Gastroesophageal sphincter (tissue), 4 donors: Measurements from ENCODE around the gene ABCC5. TPM values are rescaled to one million over a fixed set of nuclear protein-coding genes. Genes with fewer than 3 reads are reported as not detected.

ENCODE experiments used
- ATAC-seq: fragments of 150-250 bp; one replicate; pipeline ENCODE4 v1.9.1; 2016; ENCODE audit warnings: mild to moderate bottlenecking, moderate library complexity
- H3K27ac ChIP-seq, 4 donors: fragments of 200-600 bp; sonication (generic) in 3 of 4; 1 replicate in 3 of 4; 2 replicates in 1 of 4; pipeline ENCODE4 v1.5.1; 2016 to 2019
- H3K27me3 ChIP-seq: fragments of 200-600 bp; sonication (generic); one replicate; pipeline ENCODE4 v1.5.1; 2019
- H3K36me3 ChIP-seq, 2 donors: fragments of 200-600 bp; sonication (generic); one replicate each; pipeline ENCODE4 v1.5.1; 2019; ENCODE audit warnings: control low read depth in 1 of 2
- H3K4me1 ChIP-seq, 3 donors: fragments of 200-600 bp; sonication (generic); 1 replicate in 2 of 3; 2 replicates in 1 of 3; pipeline ENCODE4 v1.5.1; 2016 to 2019; ENCODE audit warnings: control low read depth in 2 of 3
- H3K4me3 ChIP-seq, 2 donors: fragments of 200-600 bp; sonication (generic); one replicate each; pipeline ENCODE4 v1.5.1; 2019; ENCODE audit warnings: mild to moderate bottlenecking in 1 of 2, moderate library complexity in 1 of 2
- H3K9me3 ChIP-seq, 3 donors: fragments of 200-600 bp; sonication (generic); one replicate each; pipeline ENCODE4 v1.5.1; 2017 to 2019; ENCODE audit warnings: control low read depth in 2 of 3
- CTCF ChIP-seq, 4 experiments: fragments of 200-600 bp in 2 of 4; fragments of 450-650 bp in 2 of 4; sonication (generic) in 1 of 4; IDR thresholded peaks; one replicate each; pipeline ENCODE4 v1.5.1; 2017 to 2019; ENCODE audit warnings: antibody characterized with exemption in 4 of 4, mild to moderate bottlenecking in 2 of 4, moderate library complexity in 2 of 4
- EP300 ChIP-seq: sonication (generic); formaldehyde crosslinking; IDR thresholded peaks from one replicate; pipeline ENCODE4 v1.6.1; 2017; ENCODE audit warnings: antibody characterized with exemption, mild to moderate bottlenecking
- POLR2A ChIP-seq, 2 donors: fragments of 450-650 bp; IDR thresholded peaks; one replicate each; pipeline ENCODE4 v1.6.1; 2017; ENCODE audit warnings: antibody characterized with exemption in 2 of 2, mild to moderate bottlenecking in 2 of 2, moderate library complexity in 1 of 2
- POLR2AphosphoS5 ChIP-seq: sonication (generic); formaldehyde crosslinking; IDR thresholded peaks from one replicate; pipeline ENCODE4 v1.6.1; 2017; ENCODE audit warnings: antibody characterized with exemption
- WGBS, 2 donors: methylation state at CpG; one replicate each; pipeline ENCODE4 v1.1.5; 2018; ENCODE audit warnings: low coverage in 1 of 2; 5-methylcytosine and 5-hydroxymethylcytosine counted together
- total RNA-seq, 4 donors: library from RNA; depleted of rRNA; stranded (reverse); fragments of >200 nt; gene quantifications; one replicate each; pipeline ENCODE4 v1.1.0, GENCODE V29; 2016

ABCC5 gene
- total RNA-seq, 4 donors from 2014 or later = 16.2 to 25.1 (median 17.5) TPM

DNA sequence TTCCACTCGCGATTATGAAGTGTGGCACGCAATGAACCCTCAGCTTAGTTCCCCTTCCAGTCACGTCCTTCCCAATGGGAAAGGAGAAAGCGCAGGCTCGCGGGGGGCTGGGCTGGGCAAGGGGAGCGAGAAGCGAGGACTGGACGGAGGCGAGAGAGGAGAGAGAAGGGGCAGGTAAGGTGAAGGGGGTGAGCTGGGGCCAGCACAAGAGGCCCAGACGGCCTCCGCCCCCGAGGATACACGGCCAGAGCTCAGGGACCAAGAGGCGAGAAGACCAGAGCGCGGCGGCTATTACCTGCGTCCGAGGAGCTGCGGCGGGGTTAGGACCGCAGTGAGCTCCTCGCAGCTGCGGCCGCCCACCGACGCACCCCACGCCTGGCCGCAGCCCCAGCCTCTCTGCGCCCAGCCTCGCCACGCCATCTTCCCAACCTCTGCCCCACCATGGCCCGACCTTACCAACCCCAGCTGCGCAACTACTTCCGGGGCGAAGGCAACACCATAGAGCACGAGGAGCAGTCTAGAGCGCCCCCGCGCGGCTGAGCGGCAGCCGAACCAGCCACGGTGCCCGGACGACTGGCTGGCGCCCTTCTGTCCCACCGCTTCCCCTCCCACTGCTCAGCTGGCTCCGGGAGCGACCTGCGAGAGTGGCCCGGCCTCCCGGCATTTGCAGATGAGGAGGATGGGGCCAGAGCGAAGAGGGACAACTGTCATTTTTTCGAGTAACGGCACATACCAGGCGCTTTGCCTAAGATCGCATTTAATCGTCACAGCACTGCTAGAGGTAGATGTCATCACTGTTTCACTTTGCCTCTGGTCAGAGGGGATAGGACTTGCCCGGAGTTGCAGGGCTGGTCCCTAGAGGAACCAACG, 133.0 kb downstream of the ABCC5 start, which contains the start of gene PARL:
Gene PARL (minus strand): TSS at position 454 of the 870 bp plus-strand sequence. CDS start 34 bp downstream, at position 420.
- Histone ChIP-seq H3K4me3 (peak within 1 kb of the TSS; percentile 87 to 96), H3K4me1 (peaks cover 3 to 41% (median 7%) of the 10 kb centered on the region in 3 donors), H3K9me3 (no peaks in the 10 kb centered on the region), H3K36me3 (no peaks in the 10 kb centered on the region), H3K27ac (peak within 1 kb of the TSS; percentile 10 to 87 (median 83)), H3K27me3 (no peaks in the 10 kb centered on the region)
- peak; percentile 87 for TF ChIP-seq POLR2AphosphoS5
- peak; percentile 58 to 64 for TF ChIP-seq POLR2A (IDR thresholded peaks at IDR 0.05)
- TF ChIP-seq CTCF (IDR thresholded peaks at IDR 0.05) = peak; percentile 67 to 98 (median 92)
- no peak for TF ChIP-seq EP300
- WGBS, 2 donors = 0 to 3% methylated on average over 14 to 19 of the region's 63 CpGs
- peak; percentile 100 for ATAC-seq

GRCh38 chr3:183884097-183884426, 133.6 kb downstream of the ABCC5 start:
- ATAC-seq = no peak
- TF ChIP-seq CTCF (IDR thresholded peaks at IDR 0.05) (no peak), POLR2AphosphoS5 (no peak), EP300 (no peak), POLR2A (IDR thresholded peaks at IDR 0.05) (no peak)
- Histone ChIP-seq H3K27ac (peak overlapping the region; percentile 6 to 87 (median 83)), H3K4me1 (peaks cover 3 to 41% (median 7%) of the 10 kb centered on the region in 3 donors), H3K27me3 (no peaks in the 10 kb centered on the region), H3K4me3 (peak overlapping the region; percentile 87 to 96), H3K9me3 (no peaks in the 10 kb centered on the region), H3K36me3 (no peaks in the 10 kb centered on the region)
- WGBS, 2 donors = 1 to 7% methylated on average over 9 of the region's 9 CpGs

GRCh38 chr3:183883291-183884096, 134.2 kb downstream of the ABCC5 start:
- Histone ChIP-seq H3K36me3 (no peaks in the 10 kb centered on the region), H3K27ac (peak overlapping the region in 1 of 4 donors; percentile 87), H3K9me3 (no peaks in the 10 kb centered on the region), H3K4me1 (peaks cover 3 to 41% (median 7%) of the 10 kb centered on the region in 3 donors), H3K27me3 (no peaks in the 10 kb centered on the region), H3K4me3 (peak overlapping the region; percentile 87 to 96)
- no peak for ATAC-seq
- TF ChIP-seq POLR2AphosphoS5 (no peak), POLR2A (IDR thresholded peaks at IDR 0.05) (no peak), CTCF (IDR thresholded peaks at IDR 0.05) (no peak), EP300 (no peak)
- WGBS, 2 donors = 56 to 79% methylated on average over 9 to 11 of the region's 16 CpGs

DNA sequence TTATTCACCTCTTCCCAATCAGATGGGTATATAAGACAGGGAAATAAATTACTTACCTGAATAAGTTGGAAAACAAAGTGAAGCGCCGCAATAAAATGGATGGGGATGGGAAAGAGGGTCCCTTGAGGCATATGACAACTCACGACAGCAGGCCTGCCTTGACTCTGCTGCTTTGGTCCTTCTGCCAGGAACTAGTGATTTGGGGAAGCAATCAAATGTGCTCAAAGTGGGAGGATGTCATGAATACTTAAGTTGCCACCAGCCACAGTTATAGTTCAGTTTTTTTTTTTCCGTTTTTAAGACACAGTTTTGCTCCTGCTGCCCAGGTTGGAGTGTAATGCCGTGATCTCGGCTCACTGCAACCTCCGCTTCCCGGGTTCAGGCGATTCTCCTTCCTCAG, 137.6 kb downstream of the ABCC5 start:
- Histone ChIP-seq H3K4me1 (peaks cover 3 to 44% (median 7%) of the 10 kb centered on the region in 3 donors), H3K27me3 (no peaks in the 10 kb centered on the region)

More for the DNA sequence above, 137.6 kb downstream of the ABCC5 start:
- 74 to 87% methylated on average over 3 to 9 of the region's 9 CpGs for WGBS, 2 donors
- H3K4me3 ChIP-seq = no peak overlapping the region
- H3K27ac ChIP-seq = no peak overlapping the region
- H3K9me3 ChIP-seq = no peaks in the 10 kb centered on the region
- no peak for TF ChIP-seq POLR2A (IDR thresholded peaks at IDR 0.05)
- TF ChIP-seq POLR2AphosphoS5 = no peak
- TF ChIP-seq CTCF (IDR thresholded peaks at IDR 0.05) = no peak
- peaks cover 0 to 16% of the 10 kb centered on the region in 2 donors for H3K36me3 ChIP-seq
- ATAC-seq = no peak
